HepG2 (cell line): ENCODE measurements around the gene ZNF526. TPM values are rescaled to one million over a fixed set of nuclear protein-coding genes. Genes with fewer than 3 reads are reported as not detected.

ENCODE experiments used
- ARNT ChIP-seq: fragments of 450-650 bp; IDR thresholded peaks from 2 replicates; pipeline ENCODE4 v1.6.1; 2017
- CEBPB ChIP-seq: IDR thresholded peaks from 2 replicates; pipeline ENCODE4 v1.6.1; 2011; ENCODE audit warnings: low read depth, low read length, improper control_type of control experiment, borderline replicate concordance
- DNMT3B ChIP-seq: conservative IDR thresholded peaks from 2 replicates; pipeline ENCODE4 v1.6.1; 2016; ENCODE audit warnings: missing biosample characterization, control low read depth
- EHMT2 ChIP-seq: fragments of 200-600 bp; sonication (generic); IDR thresholded peaks from 2 replicates; pipeline ENCODE4 v1.7.0; 2017; ENCODE audit warnings: antibody characterized with exemption, low read depth, low read length, borderline replicate concordance
- GMEB2 ChIP-seq: IDR thresholded peaks from 2 replicates; pipeline ENCODE4 v1.6.1; 2016; ENCODE audit warnings: missing biosample characterization, missing genetic modification reagents, low read depth
- HDAC1 ChIP-seq: sonication (generic); formaldehyde crosslinking; IDR thresholded peaks from 2 replicates; pipeline ENCODE4 v1.5.1; 2020; ENCODE audit warnings: mild to moderate bottlenecking, missing genetic modification reagents
- IKZF1 ChIP-seq: fragments of 450-650 bp; IDR thresholded peaks from 2 replicates; pipeline ENCODE4 v1.7.1; 2016
- ISX ChIP-seq: sonication (generic); formaldehyde crosslinking; conservative IDR thresholded peaks from 2 replicates; pipeline ENCODE4 v1.5.0; 2020; ENCODE audit warnings: missing genetic modification reagents
- MIXL1 ChIP-seq: IDR thresholded peaks from 2 replicates; pipeline ENCODE4 v1.6.1; 2016
- MLLT10 ChIP-seq: sonication (generic); formaldehyde crosslinking; IDR thresholded peaks from 2 replicates; pipeline ENCODE4 v1.4.0; 2020; ENCODE audit warnings: missing genetic modification reagents
- MTF2 ChIP-seq: sonication (generic); formaldehyde crosslinking; IDR thresholded peaks from 2 replicates; pipeline ENCODE4 v1.5.0; 2020; ENCODE audit warnings: missing genetic modification reagents, borderline replicate concordance
- NR2F2 ChIP-seq: IDR thresholded peaks from 2 replicates; pipeline ENCODE4 v1.6.1; 2012; ENCODE audit warnings: low read depth, inconsistent platforms, borderline replicate concordance
- PBX2 ChIP-seq: IDR thresholded peaks from 2 replicates; pipeline ENCODE4 v1.6.1; 2016; ENCODE audit warnings: control low read depth
- PPARG ChIP-seq: conservative IDR thresholded peaks from 2 replicates; pipeline ENCODE4 v1.6.1; 2016; ENCODE audit warnings: missing biosample characterization, missing genetic modification reagents
- RARA ChIP-seq: IDR thresholded peaks from 2 replicates; pipeline ENCODE4 v1.6.1; 2016; ENCODE audit warnings: missing genetic modification reagents, missing compliant biosample characterization
- REPIN1 ChIP-seq: sonication (generic); formaldehyde crosslinking; IDR thresholded peaks from 2 replicates; pipeline ENCODE4 v1.8.0; 2022; ENCODE audit warnings: missing genetic modification reagents, low read depth, mild to moderate bottlenecking, borderline replicate concordance
- SMAD9 ChIP-seq: sonication (generic); formaldehyde crosslinking; IDR thresholded peaks from 2 replicates; pipeline ENCODE4 v1.5.1; 2020; ENCODE audit warnings: mild to moderate bottlenecking, missing genetic modification reagents
- SMC3 ChIP-seq: IDR thresholded peaks from 2 replicates; pipeline ENCODE4 v1.6.1; 2011; ENCODE audit warnings: low read length, improper control_type of control experiment
- ZBTB7B ChIP-seq: sonication (generic); formaldehyde crosslinking; IDR thresholded peaks from 2 replicates; pipeline ENCODE4 v1.4.0; 2020; ENCODE audit warnings: missing genetic modification reagents
- ZMYM2 ChIP-seq: sonication (generic); formaldehyde crosslinking; IDR thresholded peaks from 2 replicates; pipeline ENCODE4 v1.8.0; 2022; ENCODE audit warnings: mild to moderate bottlenecking, missing genetic modification reagents
- ZNF235 ChIP-seq: sonication (generic); formaldehyde crosslinking; IDR thresholded peaks from 2 replicates; pipeline ENCODE4 v1.8.1; 2023; ENCODE audit warnings: mild to moderate bottlenecking, missing genetic modification reagents, borderline replicate concordance
- ZNF24 ChIP-seq: fragments of 450-650 bp; IDR thresholded peaks from 2 replicates; pipeline ENCODE4 v1.6.1; 2017; ENCODE audit warnings: antibody characterized with exemption, mild to moderate bottlenecking
- ZNF280B ChIP-seq: sonication (generic); formaldehyde crosslinking; IDR thresholded peaks from 2 replicates; pipeline ENCODE4 v1.5.0; 2020; ENCODE audit warnings: missing genetic modification reagents, mild to moderate bottlenecking, borderline replicate concordance
- ZNF451 ChIP-seq: sonication (generic); formaldehyde crosslinking; IDR thresholded peaks from 2 replicates; pipeline ENCODE4 v1.5.0; 2020; ENCODE audit warnings: mild to moderate bottlenecking, missing genetic modification reagents
- ZNF468 ChIP-seq: sonication (generic); formaldehyde crosslinking; IDR thresholded peaks from 2 replicates; pipeline ENCODE4 v1.8.0; 2022; ENCODE audit warnings: mild to moderate bottlenecking, moderate library complexity, missing genetic modification reagents
- ZNF510 ChIP-seq: sonication (generic); formaldehyde crosslinking; IDR thresholded peaks from 2 replicates; pipeline ENCODE4 v1.4.0; 2020; ENCODE audit warnings: low read depth, mild to moderate bottlenecking, missing genetic modification reagents
- ZNF616 ChIP-seq: sonication (generic); formaldehyde crosslinking; IDR thresholded peaks from 2 replicates; pipeline ENCODE4 v1.5.0; 2020; ENCODE audit warnings: low read depth, mild to moderate bottlenecking, missing genetic modification reagents
- ZNF781 ChIP-seq: sonication (generic); formaldehyde crosslinking; IDR thresholded peaks from 2 replicates; pipeline ENCODE4 v1.5.1; 2020; ENCODE audit warnings: borderline replicate concordance, mild to moderate bottlenecking, missing genetic modification reagents; ENCODE audit errors: not compliant biosample characterization
- ZNF816 ChIP-seq: sonication (generic); formaldehyde crosslinking; IDR thresholded peaks from 2 replicates; pipeline ENCODE4 v1.8.0; 2022; ENCODE audit warnings: missing genetic modification reagents, mild to moderate bottlenecking, borderline replicate concordance
- ZNF839 ChIP-seq: sonication (generic); formaldehyde crosslinking; IDR thresholded peaks from 2 replicates; pipeline ENCODE4 v1.4.0; 2020; ENCODE audit warnings: missing genetic modification reagents, mild to moderate bottlenecking, borderline replicate concordance
- polyA plus RNA-seq, 8 experiments: library from polyadenylated mRNA; depleted of rRNA in 3 of 8; stranded (reverse) in 7 of 8; unstranded in 1 of 8; fragments of >200 nt; fragmentation: Illumina TruSeq in 4 of 8; extraction: Trizol in 4 of 8; gene quantifications; 2 replicates each; pipeline versions ENCODE4 v1.2.1 to v1.2.3, GENCODE V29; 2011 to 2016; ENCODE audit warnings: low read depth in 4 of 8, missing spikeins in 1 of 8, mixed read lengths in 1 of 8; ENCODE audit not compliant: insufficient read depth in 1 of 8
- total RNA-seq, 5 experiments: library from RNA; depleted of rRNA; stranded (reverse); fragments of >200 nt; fragmentation: Illumina TruSeq; extraction: Trizol; gene quantifications; 2 replicates each; pipeline ENCODE4 v1.2.3, GENCODE V29; 2016; ENCODE audit warnings: low read depth in 1 of 5

ZNF526 gene
- total and polyA plus RNA-seq, 2 of the 13 experiments (the other 11 are each of a cell fraction or from before 2014, with no cell fraction given), result 3.3 to 8.4 TPM

GRCh38 chr19:42254089-42254849 is 34.2 kb downstream of the ZNF526 start (continued):
- TF ChIP-seq ZBTB7B (CRISPR knock-in tag), result peak; percentile 65
- no peak for TF ChIP-seq PBX2 (CRISPR knock-in tag)
- no peak; the same call in 1 of the 2 replicates for TF ChIP-seq RARA
- no peak for TF ChIP-seq ZNF839 (CRISPR knock-in tag)
- no peak for TF ChIP-seq PPARG
- no peak for TF ChIP-seq ZNF24
- TF ChIP-seq ZMYM2 (CRISPR knock-in tag), result no peak
- no peak for TF ChIP-seq ZNF816
- no peak for TF ChIP-seq EHMT2
- no peak for TF ChIP-seq CEBPB
- TF ChIP-seq MLLT10 (CRISPR knock-in tag), result no peak
- no peak for TF ChIP-seq MTF2 (CRISPR knock-in tag)
- TF ChIP-seq ZNF451, result no peak
- TF ChIP-seq GMEB2 (CRISPR knock-in tag), result no peak
- no peak for TF ChIP-seq ZNF235
- TF ChIP-seq IKZF1, result no peak
- no peak for TF ChIP-seq ZNF280B
- no peak for TF ChIP-seq ISX (CRISPR knock-in tag)
- TF ChIP-seq NR2F2, result no peak; the same call in 1 of the 2 replicates
- no peak for TF ChIP-seq DNMT3B
- no peak; the same call in 1 of the 2 replicates for TF ChIP-seq HDAC1 (CRISPR knock-in tag)
- no peak for TF ChIP-seq REPIN1 (CRISPR knock-in tag)
- TF ChIP-seq ARNT, result no peak
- TF ChIP-seq ZNF510 (CRISPR knock-in tag), result no peak
- no peak for TF ChIP-seq ZNF616 (CRISPR knock-in tag)
- no peak for TF ChIP-seq MIXL1 (CRISPR knock-in tag)
- TF ChIP-seq ZNF781 (CRISPR knock-in tag), result no peak
- no peak for TF ChIP-seq ZNF468 (CRISPR knock-in tag)
- TF ChIP-seq SMC3, result no peak
- TF ChIP-seq SMAD9 (CRISPR knock-in tag), result no peak
